Measurements from ENCODE around the gene LANCL2.

DNA sequence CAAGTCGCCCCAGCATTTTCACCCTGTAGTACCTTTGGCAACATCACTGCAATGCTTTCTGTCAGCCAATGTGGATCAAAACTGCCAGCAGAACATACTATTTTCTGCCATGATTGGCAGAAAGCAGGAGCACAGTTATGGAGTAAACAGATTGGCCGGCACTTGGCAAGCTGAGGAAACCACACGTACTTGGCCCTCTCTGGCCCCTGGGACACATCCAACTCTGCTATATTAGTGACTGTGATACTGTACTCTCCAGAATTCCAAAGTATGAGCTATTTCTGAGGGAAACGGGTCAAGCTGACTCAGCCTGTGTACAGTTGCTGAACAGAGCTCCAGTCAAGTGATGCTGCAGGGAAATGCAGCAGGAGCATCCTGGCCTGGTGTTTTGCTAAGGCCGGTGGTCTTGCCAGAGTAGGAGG is 39.8 kb upstream of the LANCL2 start:
- TF ChIP-seq, protein P1, sequence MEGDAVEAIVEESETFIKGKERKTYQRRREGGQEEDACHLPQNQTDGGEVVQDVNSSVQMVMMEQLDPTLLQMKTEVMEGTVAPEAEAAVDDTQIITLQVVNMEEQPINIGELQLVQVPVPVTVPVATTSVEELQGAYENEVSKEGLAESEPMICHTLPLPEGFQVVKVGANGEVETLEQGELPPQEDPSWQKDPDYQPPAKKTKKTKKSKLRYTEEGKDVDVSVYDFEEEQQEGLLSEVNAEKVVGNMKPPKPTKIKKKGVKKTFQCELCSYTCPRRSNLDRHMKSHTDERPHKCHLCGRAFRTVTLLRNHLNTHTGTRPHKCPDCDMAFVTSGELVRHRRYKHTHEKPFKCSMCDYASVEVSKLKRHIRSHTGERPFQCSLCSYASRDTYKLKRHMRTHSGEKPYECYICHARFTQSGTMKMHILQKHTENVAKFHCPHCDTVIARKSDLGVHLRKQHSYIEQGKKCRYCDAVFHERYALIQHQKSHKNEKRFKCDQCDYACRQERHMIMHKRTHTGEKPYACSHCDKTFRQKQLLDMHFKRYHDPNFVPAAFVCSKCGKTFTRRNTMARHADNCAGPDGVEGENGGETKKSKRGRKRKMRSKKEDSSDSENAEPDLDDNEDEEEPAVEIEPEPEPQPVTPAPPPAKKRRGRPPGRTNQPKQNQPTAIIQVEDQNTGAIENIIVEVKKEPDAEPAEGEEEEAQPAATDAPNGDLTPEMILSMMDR (conservative IDR thresholded peaks at IDR 0.05; ENCODE audit: low read depth, low read length): no peak
- TF ChIP-seq POLR2A (IDR thresholded peaks at IDR 0.05; ENCODE audit: low read depth, low read length) (no peak), RFX5 (IDR thresholded peaks at IDR 0.05; ENCODE audit: low read depth, low read length) (no peak), CEBPB (IDR thresholded peaks at IDR 0.05; ENCODE audit: low read depth, low read length) (no peak), RAD21 (IDR thresholded peaks at IDR 0.05; ENCODE audit: low read length) (no peak)

Data from IMR-90 (cell line).